Osteoblast (primary cell): ENCODE results near the gene ELK3. TPM values are rescaled to one million over a fixed set of nuclear protein-coding genes. Genes with fewer than 3 reads are reported as not detected.

ENCODE experiments used
- DNase-seq: peaks from one replicate; pipeline ENCODE4 v3.0.0; 2011; ENCODE audit warnings: low spot score, mixed read lengths; ENCODE audit not compliant: insufficient read length; ENCODE audit errors: missing footprints
- H2AFZ ChIP-seq: 2 replicates; pipeline ENCODE4 v1.6.0; 2011; ENCODE audit warnings: mild to moderate bottlenecking, low read length
- H3K27ac ChIP-seq: 2 replicates; pipeline ENCODE4 v1.5.1; 2011; ENCODE audit warnings: mild to moderate bottlenecking, low read depth, low read length, moderate library complexity
- H3K27me3 ChIP-seq: 2 replicates; pipeline ENCODE4 v1.6.0; 2012; ENCODE audit warnings: mild to moderate bottlenecking, control low read depth, inconsistent platforms, low read length, moderate library complexity; ENCODE audit not compliant: insufficient read depth
- H3K36me3 ChIP-seq: 2 replicates; pipeline ENCODE4 v1.5.1; 2011; ENCODE audit warnings: mild to moderate bottlenecking, low read length, control low read depth, moderate library complexity; ENCODE audit not compliant: insufficient read depth
- H3K4me1 ChIP-seq: 2 replicates; pipeline ENCODE4 v1.5.1; 2011; ENCODE audit warnings: mild to moderate bottlenecking, low read length, control low read depth, moderate library complexity; ENCODE audit not compliant: insufficient read depth
- H3K4me2 ChIP-seq: 2 replicates; pipeline ENCODE4 v1.6.0; 2011; ENCODE audit warnings: mild to moderate bottlenecking, low read length; ENCODE audit not compliant: insufficient read depth
- H3K4me3 ChIP-seq: fragments of 200-600 bp; sonication (generic); 3 replicates; pipeline ENCODE4 v1.5.1; 2012; ENCODE audit warnings: mild to moderate bottlenecking, low read length, inconsistent platforms; ENCODE audit not compliant: insufficient read depth
- H3K79me2 ChIP-seq: 2 replicates; pipeline ENCODE4 v1.6.0; 2012; ENCODE audit warnings: mild to moderate bottlenecking, low read length, control low read depth, inconsistent platforms; ENCODE audit not compliant: insufficient read depth
- H3K9me3 ChIP-seq: 2 replicates; pipeline ENCODE4 v1.5.1; 2011; ENCODE audit warnings: low read depth, low read length, control low read depth
- H4K20me1 ChIP-seq: 2 replicates; pipeline ENCODE4 v1.6.0; 2012; ENCODE audit warnings: mild to moderate bottlenecking, low read length, control low read depth; ENCODE audit not compliant: insufficient read depth
- CTCF ChIP-seq: IDR thresholded peaks from 2 replicates; pipeline ENCODE4 v1.5.1; 2011; ENCODE audit warnings: mild to moderate bottlenecking, low read depth, low read length, moderate library complexity; ENCODE audit errors: extremely low read depth
- total RNA-seq: library from RNA; depleted of rRNA; stranded (reverse); fragments of >200 nt; gene quantifications from 2 replicates; pipeline ENCODE4 v1.2.3, GENCODE V29; 2012

Gene ELK3
- total RNA-seq, 1 donor = 27.5 TPM

GRCh38 chr12:96176575-96176974 is 17.6 kb upstream of the ELK3 start:
- Histone ChIP-seq H3K9me3 (peaks cover 3% of the 10 kb centered on the region), H3K27ac (no peak overlapping the region)

GRCh38 chr12:96177013-96177412 is 17.2 kb upstream of the ELK3 start:
- peak overlapping the region; percentile 74 for H2AFZ ChIP-seq
- no peaks in the 10 kb centered on the region for H3K4me1 ChIP-seq
- H3K27me3 ChIP-seq = no peaks in the 10 kb centered on the region
- H3K4me2 ChIP-seq = peak overlapping the region; percentile 36
- peaks cover 3% of the 10 kb centered on the region for H3K9me3 ChIP-seq
- peak; percentile 95 for DNase-seq
- no peaks in the 10 kb centered on the region for H3K79me2 ChIP-seq
- no peaks in the 10 kb centered on the region for H4K20me1 ChIP-seq
- H3K36me3 ChIP-seq = no peaks in the 10 kb centered on the region
- H3K4me3 ChIP-seq = no peak overlapping the region
- H3K27ac ChIP-seq = peak overlapping the region; percentile 33
- no peak for TF ChIP-seq CTCF

More at GRCh38 chr12:96176575-96176974, 17.6 kb upstream of the ELK3 start:
- no peaks in the 10 kb centered on the region for H3K27me3 ChIP-seq
- no peaks in the 10 kb centered on the region for H3K36me3 ChIP-seq
- H4K20me1 ChIP-seq = no peaks in the 10 kb centered on the region
- H2AFZ ChIP-seq = peak overlapping the region; percentile 74
- no peak overlapping the region for H3K4me2 ChIP-seq
- no peak overlapping the region for H3K4me3 ChIP-seq
- no peaks in the 10 kb centered on the region for H3K4me1 ChIP-seq
- no peak for DNase-seq
- TF ChIP-seq CTCF = no peak
- no peaks in the 10 kb centered on the region for H3K79me2 ChIP-seq

- Histone ChIP-seq H3K27me3 (no peaks in the 10 kb centered on the region), H3K9me3 (no peaks in the 10 kb centered on the region), H4K20me1 (no peaks in the 10 kb centered on the region), H3K4me1 (no peaks in the 10 kb centered on the region), H3K79me2 (no peaks in the 10 kb centered on the region), H3K27ac (no peak overlapping the region), H3K4me3 (no peak overlapping the region), H2AFZ (no peak overlapping the region), H3K4me2 (no peak overlapping the region), H3K36me3 (no peaks in the 10 kb centered on the region)
- no peak for DNase-seq
- no peak for TF ChIP-seq CTCF
Measured at GRCh38 chr12:96183734-96184370, 10.3 kb upstream of the ELK3 start.

GRCh38 chr12:96185914-96186313 is 8.3 kb upstream of the ELK3 start:
- Histone ChIP-seq H3K4me1 (no peaks in the 10 kb centered on the region), H3K27ac (no peak overlapping the region), H2AFZ (no peak overlapping the region), H3K4me3 (no peak overlapping the region), H4K20me1 (no peaks in the 10 kb centered on the region), H3K79me2 (no peaks in the 10 kb centered on the region), H3K36me3 (no peaks in the 10 kb centered on the region), H3K9me3 (no peaks in the 10 kb centered on the region), H3K4me2 (no peak overlapping the region), H3K27me3 (no peaks in the 10 kb centered on the region)
- TF ChIP-seq CTCF = no peak
- DNase-seq = no peak
